Amniotic stem cell (primary cell): ENCODE data around the gene WDR91.

Experiments
- DNase-seq: peaks from one replicate; lab custom pipeline; 2025; lab: John Stamatoyannopoulos, UW

Gene WDR91

GRCh38 chr7:135197906-135198655, 13.2 kb downstream of the WDR91 start:
- no peak for DNase-seq

GRCh38 chr7:135197343-135197742, 14.0 kb downstream of the WDR91 start:
- no peak for DNase-seq

- no peak for DNase-seq
These were observed 15.2 kb downstream of the WDR91 start for GRCh38 chr7:135195968-135196629.

GRCh38 chr7:135195156-135195555, 16.2 kb downstream of the WDR91 start:
- no peak for DNase-seq

DNA sequence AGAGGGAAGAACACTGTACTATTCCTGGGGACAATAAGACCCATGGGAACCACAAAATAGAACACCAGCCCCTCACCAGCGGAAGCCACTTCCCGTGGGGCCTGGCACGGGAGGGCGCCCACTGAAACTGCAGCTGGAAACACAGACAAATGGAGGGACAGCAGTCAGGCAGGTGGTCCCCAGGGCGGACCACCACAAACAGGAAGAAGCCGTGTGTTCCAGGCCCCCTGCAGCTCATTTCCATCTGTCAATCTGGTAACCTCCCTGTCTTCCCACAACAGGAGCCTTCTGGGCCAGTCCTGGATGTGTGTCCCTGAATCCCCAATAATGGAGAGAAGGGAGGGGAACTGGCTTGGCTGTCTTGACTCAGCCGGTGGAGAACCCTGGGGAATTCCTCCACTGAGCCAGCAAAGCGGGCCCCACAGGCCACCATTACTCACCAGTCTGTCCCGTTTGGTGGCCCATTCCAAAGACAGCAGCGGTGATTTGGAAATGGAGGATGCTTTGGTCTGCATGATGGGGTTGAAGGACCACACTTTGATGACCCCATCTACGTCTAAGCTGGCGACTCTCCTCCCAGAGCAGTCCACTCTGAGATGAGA, 16.7 kb downstream of the WDR91 start:
- DNase-seq = no peak

DNA sequence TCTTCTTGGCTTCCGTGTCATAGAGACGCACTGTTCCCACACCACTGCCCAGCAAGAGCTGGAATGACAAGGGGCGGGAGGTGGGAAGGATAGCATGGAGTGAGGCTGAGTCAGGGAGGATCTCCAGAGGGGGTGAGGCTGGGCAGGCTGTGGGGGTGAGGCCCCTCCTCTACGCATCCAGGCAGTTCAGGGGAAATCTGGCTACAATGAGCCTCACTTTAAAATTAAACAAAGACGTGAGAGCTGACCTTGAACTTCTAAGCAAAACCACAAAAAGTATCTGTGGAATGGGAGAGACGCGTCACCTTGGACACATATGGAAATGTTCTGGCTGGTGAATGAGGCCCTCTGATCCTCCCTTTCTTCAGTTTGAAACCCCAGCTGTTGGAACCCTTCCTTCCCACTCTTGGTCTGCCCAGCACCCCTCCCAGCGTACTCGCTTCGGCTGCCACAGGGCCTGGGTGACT, 17.7 kb downstream of the WDR91 start:
- peak; percentile 25 for DNase-seq

- no peak for DNase-seq
These were observed 18.3 kb downstream of the WDR91 start for GRCh38 chr7:135192914-135193536.

DNA sequence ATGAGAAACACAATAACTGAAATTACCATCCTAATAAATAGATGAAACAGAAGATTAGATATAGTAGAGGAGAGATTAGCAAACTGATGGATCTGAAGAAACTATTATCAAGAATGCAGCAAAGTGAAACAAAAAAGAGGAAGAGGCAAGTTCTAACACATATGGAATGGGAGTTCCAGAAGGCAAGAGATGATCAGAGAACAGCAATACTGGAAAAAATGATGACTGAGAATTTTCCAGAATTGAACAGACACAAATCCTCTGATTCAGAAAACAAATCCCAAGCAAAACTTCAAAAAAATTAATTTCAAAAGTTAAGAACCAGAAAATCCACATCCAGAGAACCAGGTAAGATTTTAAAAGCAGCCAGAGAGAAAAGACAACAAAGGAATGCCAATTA, 20.6 kb downstream of the WDR91 start:
- DNase-seq = no peak

GRCh38 chr7:135189961-135190360, 21.4 kb downstream of the WDR91 start:
- no peak for DNase-seq

DNA sequence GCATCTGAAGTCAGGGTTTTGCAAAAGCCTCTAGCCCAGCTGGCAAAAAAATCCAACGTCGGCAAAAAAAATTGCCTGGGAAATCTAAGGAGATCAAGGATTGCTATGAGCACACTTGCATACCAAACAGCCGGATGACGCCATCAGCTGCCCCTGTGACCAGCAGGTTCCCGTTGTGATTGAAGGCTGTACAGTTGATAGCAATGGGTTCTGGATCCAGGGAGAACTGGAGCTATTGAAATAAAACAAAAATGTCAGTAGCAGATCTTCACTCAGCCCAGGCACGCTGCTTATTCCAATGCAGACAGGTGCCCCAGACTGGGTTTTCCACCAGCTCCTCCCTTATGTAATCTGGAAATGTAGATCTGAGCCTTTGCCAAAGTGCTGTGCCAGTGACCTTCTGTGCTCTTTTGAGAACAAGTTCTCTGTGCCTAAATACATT, 22.1 kb downstream of the WDR91 start:
- DNase-seq = no peak

GRCh38 chr7:135188298-135188984, 22.9 kb downstream of the WDR91 start:
- DNase-seq = no peak

DNA sequence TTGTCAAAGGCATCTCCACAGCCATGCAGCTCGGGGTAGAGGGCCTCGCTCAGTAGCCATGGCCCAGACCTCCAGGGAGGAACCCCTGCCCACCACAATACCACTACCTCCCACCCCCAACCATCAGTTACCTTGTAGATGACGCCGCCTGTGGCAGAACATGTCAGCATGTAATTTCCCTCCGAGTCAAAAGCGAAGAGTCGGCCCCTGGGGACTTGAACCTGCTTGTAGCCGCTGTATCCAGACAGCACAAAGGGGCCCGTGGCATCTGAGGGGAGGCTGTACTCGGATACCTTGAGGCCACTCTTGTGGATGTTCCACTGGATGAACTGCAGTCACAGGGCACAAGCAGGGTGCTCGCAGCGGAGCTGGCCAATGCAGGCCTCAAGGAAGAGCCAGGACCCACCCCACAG, 24.5 kb downstream of the WDR91 start:
- DNase-seq = no peak

- no peak for DNase-seq
These were observed 25.1 kb downstream of the WDR91 start for GRCh38 chr7:135186261-135186540.

GRCh38 chr7:135185471-135186260, 25.7 kb downstream of the WDR91 start:
- no peak for DNase-seq

DNA sequence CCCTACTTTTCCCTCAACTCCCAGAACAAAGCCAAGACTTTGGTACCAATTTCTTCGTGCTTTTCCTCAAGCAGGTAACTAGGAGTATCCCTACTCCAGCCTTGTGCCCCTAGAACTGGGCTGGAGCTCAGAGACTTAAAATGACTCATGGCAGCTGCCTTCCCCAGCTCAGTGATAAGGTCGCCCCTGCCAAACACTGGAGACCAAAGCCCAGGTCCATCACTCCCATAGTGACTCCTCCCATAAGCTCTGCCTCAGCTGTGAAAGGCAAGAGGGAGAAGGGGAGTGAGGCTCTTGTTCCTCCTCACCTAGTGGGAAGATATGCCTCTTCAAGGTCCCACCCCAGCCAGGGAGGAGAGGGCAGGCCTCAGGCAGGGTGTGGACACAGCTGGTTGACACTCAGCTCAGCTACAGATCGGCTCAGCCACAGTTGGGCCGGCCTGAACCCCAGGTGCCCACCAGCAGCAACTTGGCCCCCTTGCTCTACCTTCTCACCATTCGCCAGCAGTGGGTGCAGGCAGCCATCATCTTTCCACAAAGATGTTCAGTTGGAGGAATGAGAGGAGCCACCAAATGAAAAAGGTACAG, 27.0 kb downstream of the WDR91 start:
- DNase-seq = no peak

GRCh38 chr7:135183478-135183877, 27.8 kb downstream of the WDR91 start:
- DNase-seq = no peak

DNA sequence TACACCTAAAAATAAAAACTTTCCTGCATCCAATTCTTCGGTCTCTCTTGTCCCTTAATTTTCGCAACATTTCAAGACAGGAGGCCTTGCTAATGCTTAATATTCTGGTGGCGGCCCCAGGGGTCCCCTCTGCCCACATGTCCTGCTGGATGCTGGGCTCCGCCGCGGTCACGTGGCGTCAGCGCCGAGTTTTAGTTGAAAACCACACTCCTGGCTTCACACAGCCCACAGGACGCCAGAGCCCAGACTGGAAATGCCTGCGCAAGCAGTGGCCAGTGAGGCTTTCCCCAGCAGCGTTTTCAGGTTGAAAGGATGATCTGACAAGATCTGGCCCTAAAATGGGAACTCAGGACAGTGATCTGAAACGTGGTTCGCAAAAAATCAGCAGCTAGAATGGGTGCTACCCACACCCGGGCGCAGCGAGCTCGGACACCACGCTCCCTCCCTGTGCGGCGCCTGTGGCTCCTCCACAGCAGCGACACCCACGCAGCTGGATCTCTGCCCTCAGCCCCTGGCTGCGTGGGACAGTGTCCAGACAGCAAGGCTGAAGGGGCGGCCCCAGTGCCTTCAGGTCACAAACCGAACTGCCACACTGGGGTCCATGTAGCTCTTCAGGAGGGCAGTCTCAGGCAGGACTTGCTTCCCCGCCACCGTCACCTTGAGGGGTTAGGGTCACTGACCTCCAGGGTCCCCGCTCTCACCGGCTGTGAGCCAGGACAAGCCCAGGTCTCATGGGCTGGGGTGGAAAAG, 29.2 kb downstream of the WDR91 start:
- no peak for DNase-seq

- DNase-seq = no peak
These were observed 29.9 kb downstream of the WDR91 start for GRCh38 chr7:135181261-135181928.

GRCh38 chr7:135180122-135180521, 31.2 kb downstream of the WDR91 start:
- no peak for DNase-seq
